Neuronal stem cell (in vitro differentiated cells): Measurements from ENCODE around the gene FLT3LG.
A peak's percentile ranks its signal among the peaks of the same experiment; 100 is the strongest.
"Not testable (repeated sequence)": the region's sequence is repeated elsewhere in the genome, so short reads cannot be mapped to it uniquely, and the experiment has no call there.

ENCODE experiments used
- DNase-seq: peaks from one replicate; pipeline ENCODE4 v3.0.0-alpha.2; 2013; ENCODE audit warnings: low spot score
- H2AFZ ChIP-seq: one replicate; pipeline ENCODE4 v1.6.1; 2013; ENCODE audit warnings: mild to moderate bottlenecking, low read length, inconsistent platforms
- H2AK5ac ChIP-seq: 2 replicates; pipeline ENCODE4 v1.6.1; 2013; ENCODE audit warnings: low read depth, mild to moderate bottlenecking, inconsistent platforms, low read length, moderate library complexity, mixed read lengths
- H2BK120ac ChIP-seq: 2 replicates; pipeline ENCODE4 v1.6.1; 2013; ENCODE audit warnings: low read depth, mild to moderate bottlenecking, inconsistent platforms, low read length, moderate library complexity, mixed read lengths
- H2BK12ac ChIP-seq: one replicate; pipeline ENCODE4 v1.6.1; 2013; ENCODE audit warnings: low read length, inconsistent platforms
- H2BK15ac ChIP-seq: 2 replicates; pipeline ENCODE4 v1.6.1; 2013; ENCODE audit warnings: mild to moderate bottlenecking, low read length, inconsistent platforms, mixed read lengths
- H2BK5ac ChIP-seq: one replicate; pipeline ENCODE4 v1.6.1; 2013; ENCODE audit warnings: inconsistent platforms, mild to moderate bottlenecking, low read length, moderate library complexity
- H3K14ac ChIP-seq: one replicate; pipeline ENCODE4 v1.6.1; 2013; ENCODE audit warnings: low read length, inconsistent platforms
- H3K18ac ChIP-seq: 2 replicates; pipeline ENCODE4 v1.6.1; 2013; ENCODE audit warnings: low read length, inconsistent platforms
- H3K23ac ChIP-seq: 2 replicates; pipeline ENCODE4 v1.6.1; 2013; ENCODE audit warnings: low read depth, mild to moderate bottlenecking, mixed read lengths, low read length, inconsistent platforms; ENCODE audit not compliant: poor library complexity
- H3K27ac ChIP-seq: replicated peaks from 3 replicates; pipeline ENCODE4 v1.5.1; 2013; ENCODE audit warnings: low read length, inconsistent platforms
- H3K27me3 ChIP-seq, 3 experiments: 2 replicates each; pipeline ENCODE4 v1.6.1; 2013; ENCODE audit warnings: low read length in 3 of 3, mild to moderate bottlenecking in 2 of 3, inconsistent platforms in 1 of 3, low read depth in 1 of 3, mixed read lengths in 1 of 3, moderate library complexity in 1 of 3; ENCODE audit not compliant: control insufficient read depth in 3 of 3, insufficient read depth in 3 of 3
- H3K36me3 ChIP-seq, 2 donors: replicated peaks in 1 of 2; 2 replicates each; pipeline ENCODE4 v1.6.1; 2013; ENCODE audit warnings: low read length in 2 of 2; ENCODE audit not compliant: control insufficient read depth in 2 of 2, insufficient read depth in 2 of 2
- H3K4ac ChIP-seq: 2 replicates; pipeline ENCODE4 v1.6.1; 2013; ENCODE audit warnings: inconsistent platforms, mild to moderate bottlenecking, low read length, moderate library complexity
- H3K4me1 ChIP-seq, 2 donors: 1 replicate in 1 of 2; 2 replicates in 1 of 2; pipeline ENCODE4 v1.6.1; 2013; ENCODE audit warnings: low read length in 2 of 2, low read depth in 1 of 2; ENCODE audit not compliant: control insufficient read depth in 2 of 2, insufficient read depth in 1 of 2
- H3K4me2 ChIP-seq: one replicate; pipeline ENCODE4 v1.6.1; 2013; ENCODE audit warnings: mild to moderate bottlenecking, low read length, inconsistent platforms; ENCODE audit not compliant: insufficient read depth, poor library complexity, severe bottlenecking
- H3K4me3 ChIP-seq, 2 donors: 2 replicates each; pipeline ENCODE4 v1.5.1; 2013; ENCODE audit warnings: low read length in 2 of 2, mild to moderate bottlenecking in 2 of 2, inconsistent platforms in 1 of 2, moderate library complexity in 1 of 2
- H3K79me1 ChIP-seq: one replicate; pipeline ENCODE4 v1.6.1; 2013; ENCODE audit warnings: low read depth, mild to moderate bottlenecking, inconsistent platforms, low read length, moderate library complexity
- H3K9ac ChIP-seq: one replicate; pipeline ENCODE4 v1.6.1; 2013; ENCODE audit warnings: mild to moderate bottlenecking, low read depth, low read length, inconsistent platforms; ENCODE audit not compliant: poor library complexity
- H3K9me3 ChIP-seq, 2 donors: replicated peaks in 1 of 2; 2 replicates each; pipeline versions ENCODE3 to v1.6.1; 2013; ENCODE audit warnings: low read length in 2 of 2, mild to moderate bottlenecking in 2 of 2, inconsistent platforms in 1 of 2, low read depth in 1 of 2, mixed read lengths in 1 of 2, moderate library complexity in 1 of 2; ENCODE audit not compliant: control insufficient read depth in 2 of 2, insufficient read depth in 1 of 2
- H4K8ac ChIP-seq: one replicate; pipeline ENCODE4 v1.6.1; 2013; ENCODE audit warnings: low read depth, mild to moderate bottlenecking, inconsistent platforms, low read length, moderate library complexity
- H4K91ac ChIP-seq: one replicate; pipeline ENCODE4 v1.6.1; 2013; ENCODE audit warnings: low read length, low read depth, mild to moderate bottlenecking, inconsistent platforms; ENCODE audit not compliant: poor library complexity
- WGBS, 2 donors: extraction: QIAGEN DNeasy Blood & Tissue Kit; methylation state at CpG; one replicate each; pipeline ENCODE4 v1.1.7; 2013; ENCODE audit warnings: missing lambda C conversion rate in 2 of 2, mixed read lengths in 1 of 2; ENCODE audit not compliant: insufficient read length in 2 of 2, insufficient replicate concordance in 1 of 2; ENCODE audit errors: extremely low coverage in 2 of 2; 5-methylcytosine and 5-hydroxymethylcytosine counted together

FLT3LG gene

DNA sequence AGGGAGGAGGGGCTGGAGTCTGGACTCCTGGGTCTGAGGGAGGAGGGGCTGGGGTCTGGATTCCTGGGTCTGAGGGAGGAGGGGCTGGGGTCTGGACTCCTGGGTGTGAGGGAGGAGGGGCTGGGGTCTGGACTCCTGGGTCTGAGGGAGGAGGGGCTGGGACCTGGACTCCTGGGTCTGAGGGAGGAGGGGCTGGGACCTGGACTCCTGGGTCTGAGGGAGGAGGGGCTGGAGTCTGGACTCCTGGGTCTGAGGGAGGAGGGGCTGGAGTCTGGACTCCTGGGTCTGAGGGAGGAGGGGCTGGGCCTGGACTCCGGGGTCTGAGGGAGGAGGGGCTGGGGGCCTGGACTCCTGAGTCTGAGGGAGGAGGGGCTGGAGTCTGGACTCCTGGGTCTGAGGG, 12.9 kb upstream of the FLT3LG start:
- not testable (repeated sequence) for H2BK15ac ChIP-seq, H3K4me3 ChIP-seq, H3K27ac ChIP-seq, H3K9me3 ChIP-seq, H3K4me1 ChIP-seq, H2AK5ac ChIP-seq, H2BK12ac ChIP-seq, H2AFZ ChIP-seq, H2BK5ac ChIP-seq, H3K27me3 ChIP-seq, H2BK120ac ChIP-seq, H4K91ac ChIP-seq, H3K23ac ChIP-seq, H3K18ac ChIP-seq, H3K14ac ChIP-seq, DNase-seq, H3K4me2 ChIP-seq, H3K9ac ChIP-seq, H3K79me1 ChIP-seq, H3K4ac ChIP-seq, H4K8ac ChIP-seq
- H3K36me3 ChIP-seq: peaks cover 9 to 57% of the 10 kb centered on the region in 2 donors
- WGBS, 2 donors: no CpG with 5 or more reads among the region's 1 CpG

DNA sequence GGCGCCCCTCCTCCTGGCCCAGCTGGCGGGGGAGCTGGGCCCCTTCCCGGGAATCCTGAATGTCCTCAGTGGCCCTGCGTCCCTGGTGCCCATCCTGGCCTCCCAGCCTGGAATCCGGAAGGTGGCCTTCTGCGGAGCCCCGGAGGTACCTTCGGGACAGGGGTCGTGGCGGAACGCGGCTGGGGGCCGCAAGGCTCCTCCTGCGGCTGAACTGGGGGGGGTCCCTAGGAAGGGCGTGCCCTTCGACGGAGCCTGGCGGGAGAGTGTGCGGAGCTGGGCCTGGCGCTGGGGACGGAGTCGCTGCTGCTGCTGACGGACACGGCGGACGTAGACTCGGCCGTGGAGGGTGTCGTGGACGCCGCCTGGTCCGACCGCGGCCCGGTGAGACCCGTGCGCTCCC, 12.4 kb upstream of the FLT3LG start:
- Histone ChIP-seq H4K8ac (no peak overlapping the region), H3K14ac (no peak overlapping the region)

DNA sequence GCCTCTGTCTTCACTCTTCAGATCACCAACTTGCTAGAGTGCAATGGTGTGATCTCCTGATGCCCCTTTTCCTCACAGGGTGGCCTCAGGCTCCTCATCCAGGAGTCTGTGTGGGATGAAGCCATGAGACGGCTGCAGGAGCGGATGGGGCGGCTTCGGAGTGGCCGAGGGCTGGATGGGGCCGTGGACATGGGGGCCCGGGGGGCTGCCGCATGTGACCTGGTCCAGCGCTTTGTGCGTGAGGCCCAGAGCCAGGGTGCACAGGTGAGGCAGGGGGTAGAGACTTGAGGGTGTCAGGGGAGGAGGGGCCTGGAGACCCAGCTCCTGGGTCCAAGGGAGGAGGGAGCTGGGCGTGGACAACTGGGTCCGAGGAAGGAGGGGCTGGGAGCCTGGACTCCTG, 11.5 kb upstream of the FLT3LG start:
- Histone ChIP-seq H2BK12ac (no peak overlapping the region), H3K4me1 (no peaks in the 10 kb centered on the region), H2AK5ac (no peak overlapping the region), H2BK5ac (no peak overlapping the region), H3K14ac (no peak overlapping the region), H4K91ac (no peak overlapping the region), H2BK120ac (no peak overlapping the region), H3K79me1 (no peaks in the 10 kb centered on the region), H3K18ac (no peak overlapping the region), H4K8ac (no peak overlapping the region), H3K27ac (no peak overlapping the region), H3K23ac (no peak overlapping the region), H3K27me3 (no peaks in the 10 kb centered on the region), H2BK15ac (no peak overlapping the region), H2AFZ (no peak overlapping the region), H3K4me3 (no peak overlapping the region), H3K4me2 (no peak overlapping the region), H3K9me3 (no peaks in the 10 kb centered on the region), H3K36me3 (peaks cover 9 to 62% of the 10 kb centered on the region in 2 donors), H3K4ac (no peak overlapping the region), H3K9ac (no peak overlapping the region)
- no peak for DNase-seq
- WGBS, 2 donors: no CpG with 5 or more reads among the region's 12 CpGs

More for the DNA sequence above, 12.4 kb upstream of the FLT3LG start:
- Histone ChIP-seq H4K91ac (no peak overlapping the region), H3K27ac (no peak overlapping the region), H3K36me3 (peaks cover 9 to 57% of the 10 kb centered on the region in 2 donors), H3K9me3 (no peaks in the 10 kb centered on the region), H2BK120ac (no peak overlapping the region), H2AFZ (no peak overlapping the region), H3K79me1 (no peaks in the 10 kb centered on the region), H3K27me3 (no peaks in the 10 kb centered on the region), H3K18ac (no peak overlapping the region), H2BK15ac (no peak overlapping the region), H3K9ac (no peak overlapping the region), H3K23ac (no peak overlapping the region), H3K4me2 (no peak overlapping the region), H2BK12ac (no peak overlapping the region), H3K4me3 (no peak overlapping the region), H3K4ac (no peak overlapping the region), H3K4me1 (no peaks in the 10 kb centered on the region), H2BK5ac (no peak overlapping the region), H2AK5ac (no peak overlapping the region)
- DNase-seq: no peak
- no CpG with 5 or more reads among the region's 37 CpGs for WGBS, 2 donors

DNA sequence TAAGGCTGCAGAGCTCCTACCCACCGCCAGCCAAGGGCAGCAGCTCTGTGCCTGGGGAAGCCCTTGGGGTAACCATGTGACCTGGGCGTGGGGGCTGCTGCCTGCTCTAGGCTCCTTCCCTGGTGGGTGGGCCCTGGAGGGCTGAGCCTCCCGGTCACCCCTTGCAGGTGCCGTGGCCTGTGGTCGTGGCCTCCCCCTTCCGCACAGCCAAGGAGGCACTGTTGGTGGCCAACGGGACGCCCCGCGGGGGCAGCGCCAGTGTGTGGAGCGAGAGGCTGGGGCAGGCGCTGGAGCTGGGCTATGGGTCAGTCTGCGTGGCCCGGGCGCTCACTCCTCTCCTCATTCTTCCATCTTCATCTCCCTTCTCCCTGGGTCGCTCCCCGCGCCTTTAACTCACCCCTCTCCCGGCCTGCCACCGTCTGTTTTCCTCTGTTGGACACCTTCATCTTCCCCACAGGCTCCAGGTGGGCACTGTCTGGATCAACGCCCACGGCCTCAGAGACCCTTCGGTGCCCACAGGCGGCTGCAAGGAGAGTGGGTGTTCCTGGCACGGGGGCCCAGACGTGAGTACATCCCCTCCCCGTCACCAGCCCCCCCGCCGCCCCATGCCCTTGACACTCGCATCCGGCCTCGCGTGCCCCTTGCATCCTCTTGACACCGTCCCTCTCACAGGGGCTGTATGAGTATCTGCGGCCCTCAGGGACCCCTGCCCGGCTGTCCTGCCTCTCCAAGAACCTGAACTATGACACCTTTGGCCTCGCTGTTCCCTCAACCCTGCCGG, 9.9 kb upstream of the FLT3LG start:
- H4K8ac ChIP-seq: no peak overlapping the region
- H2AFZ ChIP-seq: no peak overlapping the region
- no peaks in the 10 kb centered on the region for H3K9me3 ChIP-seq
- H3K36me3 ChIP-seq: peaks cover 5 to 68% of the 10 kb centered on the region in 2 donors
- H3K4me2 ChIP-seq: no peak overlapping the region
- H2BK12ac ChIP-seq: no peak overlapping the region
- no peak overlapping the region for H3K27ac ChIP-seq
- H3K79me1 ChIP-seq: no peaks in the 10 kb centered on the region
- H3K23ac ChIP-seq: peak overlapping the region; percentile 43
- H3K9ac ChIP-seq: no peak overlapping the region
- H3K4ac ChIP-seq: no peak overlapping the region
- WGBS, 2 donors: no CpG with 5 or more reads among the region's 39 CpGs
- H4K91ac ChIP-seq: no peak overlapping the region
- H3K4me3 ChIP-seq: no peak overlapping the region
- no peak for DNase-seq
- no peak overlapping the region for H2BK5ac ChIP-seq
- no peak overlapping the region for H2BK120ac ChIP-seq
- H3K4me1 ChIP-seq: peaks cover 3 to 4% of the 10 kb centered on the region in 2 donors
- no peak overlapping the region for H2AK5ac ChIP-seq
- no peak overlapping the region for H2BK15ac ChIP-seq
- no peaks in the 10 kb centered on the region for H3K27me3 ChIP-seq
- no peak overlapping the region for H3K18ac ChIP-seq
- no peak overlapping the region for H3K14ac ChIP-seq
